ENCODE measurements around the gene OSCP1.

DNA sequence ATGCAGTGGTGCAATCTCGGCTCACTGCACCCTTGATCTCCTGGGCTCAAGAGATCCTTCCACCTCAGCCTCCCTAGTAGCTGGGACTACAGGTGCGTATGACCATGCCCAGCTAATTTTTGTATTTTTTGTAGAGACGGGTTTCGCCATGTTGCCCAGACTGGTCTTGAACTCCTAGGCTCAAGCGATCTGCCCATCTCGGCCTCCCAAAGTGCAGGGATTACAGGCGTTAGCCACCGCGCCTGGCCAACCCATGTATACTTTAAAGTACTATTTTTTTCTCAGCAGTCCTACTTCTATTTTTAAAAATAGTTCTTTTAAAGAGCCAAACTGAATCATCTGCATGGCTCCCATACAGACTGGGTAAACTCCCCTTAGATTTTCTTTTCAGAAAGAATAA is 68.0 kb downstream of the OSCP1 start:
- TF ChIP-seq, protein P1, sequence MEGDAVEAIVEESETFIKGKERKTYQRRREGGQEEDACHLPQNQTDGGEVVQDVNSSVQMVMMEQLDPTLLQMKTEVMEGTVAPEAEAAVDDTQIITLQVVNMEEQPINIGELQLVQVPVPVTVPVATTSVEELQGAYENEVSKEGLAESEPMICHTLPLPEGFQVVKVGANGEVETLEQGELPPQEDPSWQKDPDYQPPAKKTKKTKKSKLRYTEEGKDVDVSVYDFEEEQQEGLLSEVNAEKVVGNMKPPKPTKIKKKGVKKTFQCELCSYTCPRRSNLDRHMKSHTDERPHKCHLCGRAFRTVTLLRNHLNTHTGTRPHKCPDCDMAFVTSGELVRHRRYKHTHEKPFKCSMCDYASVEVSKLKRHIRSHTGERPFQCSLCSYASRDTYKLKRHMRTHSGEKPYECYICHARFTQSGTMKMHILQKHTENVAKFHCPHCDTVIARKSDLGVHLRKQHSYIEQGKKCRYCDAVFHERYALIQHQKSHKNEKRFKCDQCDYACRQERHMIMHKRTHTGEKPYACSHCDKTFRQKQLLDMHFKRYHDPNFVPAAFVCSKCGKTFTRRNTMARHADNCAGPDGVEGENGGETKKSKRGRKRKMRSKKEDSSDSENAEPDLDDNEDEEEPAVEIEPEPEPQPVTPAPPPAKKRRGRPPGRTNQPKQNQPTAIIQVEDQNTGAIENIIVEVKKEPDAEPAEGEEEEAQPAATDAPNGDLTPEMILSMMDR (IDR thresholded peaks at IDR 0.05; ENCODE audit: low read depth, low read length, poor library complexity, severe bottlenecking) = no peak
- TF ChIP-seq EZH2phosphoT487 (IDR thresholded peaks at IDR 0.05; ENCODE audit: borderline replicate concordance, low read length) = no peak

Measured in DOHH2 (cell line).